Stimulated activated CD4-positive, alpha-beta T cell treated with anti-CD3 and anti-CD28 coated beads, Interleukin-12 subunit alpha, Interleukin-12 subunit beta, amount 100 ng/mL, for 48 hours (primary cell): ENCODE data around the gene SLC7A8.
A peak's percentile ranks its signal among the peaks of the same experiment; 100 is the strongest.

Experiments used
- DNase-seq, 3 donors: peaks; one replicate each; pipeline ENCODE4 v3.0.0-alpha.2; 2020; ENCODE audit warnings: low read depth in 2 of 3, low spot score in 1 of 3

SLC7A8 gene

GRCh38 chr14:23132970-23133369, 50.5 kb downstream of the SLC7A8 start:
- no peak for DNase-seq

DNA sequence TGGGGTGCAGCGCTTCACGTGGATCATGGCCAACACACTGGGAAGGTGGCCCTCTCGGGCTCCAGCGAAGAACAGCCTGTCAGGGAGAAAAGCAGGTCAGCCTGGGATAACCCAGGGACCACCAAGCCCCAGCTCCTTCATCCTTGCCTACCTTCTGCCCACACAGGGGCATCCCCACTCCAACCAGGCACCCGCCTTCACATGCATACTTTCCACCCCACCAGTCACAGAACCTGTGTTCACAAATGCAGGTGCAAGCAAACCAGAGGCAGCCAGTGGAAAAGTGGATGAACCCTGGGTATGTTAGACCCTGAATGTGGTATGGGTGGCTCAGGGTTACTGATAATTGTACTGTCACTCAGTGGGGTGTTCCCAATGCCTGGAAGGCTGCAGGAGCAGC, 52.0 kb downstream of the SLC7A8 start:
- no peak for DNase-seq

GRCh38 chr14:23130871-23131270, 52.6 kb downstream of the SLC7A8 start:
- DNase-seq: no peak

DNA sequence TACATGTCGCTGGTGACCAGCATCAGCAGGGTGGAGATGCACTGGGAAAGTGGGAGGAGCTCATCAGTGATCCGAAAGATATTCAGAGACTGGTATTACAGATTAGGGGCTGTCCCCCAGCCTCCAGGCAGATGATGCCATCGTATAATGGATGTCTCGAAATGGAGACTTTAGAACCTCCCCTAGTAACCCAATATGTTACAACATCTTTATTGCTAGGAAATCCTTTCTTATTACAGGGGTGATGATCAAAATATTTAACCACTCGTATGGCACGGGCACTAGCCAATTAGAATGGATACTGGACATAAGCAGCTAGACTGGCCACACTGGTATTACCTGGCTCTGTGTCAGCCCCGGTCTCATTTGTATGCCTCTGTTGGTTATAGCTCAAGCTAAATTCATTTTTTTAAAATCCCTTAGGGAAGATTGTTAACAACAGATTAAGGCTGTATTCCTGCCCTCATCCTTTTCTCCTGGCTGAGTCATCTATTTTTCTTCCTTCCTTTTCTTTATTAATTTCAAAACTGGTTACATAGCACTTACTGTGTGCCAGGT, 53.6 kb downstream of the SLC7A8 start:
- no peak for DNase-seq

- no peak for DNase-seq
Observed at GRCh38 chr14:23128969-23129758, 54.3 kb downstream of the SLC7A8 start.

DNA sequence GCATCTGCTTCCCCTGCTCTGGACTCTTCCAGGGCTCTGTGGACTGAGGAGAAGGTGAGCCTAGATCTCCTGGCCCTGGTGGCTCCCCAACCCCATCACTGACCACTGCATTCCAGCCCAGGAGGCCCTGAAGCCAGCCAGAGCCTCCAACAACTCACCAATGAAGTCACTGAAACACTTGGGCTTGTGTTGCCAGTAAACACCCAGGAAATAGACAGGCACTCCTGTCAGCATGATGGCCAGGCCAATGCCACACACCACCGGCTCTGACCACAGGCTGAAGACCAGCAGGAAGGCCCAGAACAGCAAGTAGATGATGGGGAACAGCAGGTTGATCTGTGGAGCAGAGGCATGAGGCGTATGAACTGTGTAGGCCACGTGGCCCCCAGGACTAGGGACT, 55.6 kb downstream of the SLC7A8 start:
- no peak for DNase-seq

GRCh38 chr14:23126548-23127278, 56.7 kb downstream of the SLC7A8 start:
- DNase-seq: no peak

DNA sequence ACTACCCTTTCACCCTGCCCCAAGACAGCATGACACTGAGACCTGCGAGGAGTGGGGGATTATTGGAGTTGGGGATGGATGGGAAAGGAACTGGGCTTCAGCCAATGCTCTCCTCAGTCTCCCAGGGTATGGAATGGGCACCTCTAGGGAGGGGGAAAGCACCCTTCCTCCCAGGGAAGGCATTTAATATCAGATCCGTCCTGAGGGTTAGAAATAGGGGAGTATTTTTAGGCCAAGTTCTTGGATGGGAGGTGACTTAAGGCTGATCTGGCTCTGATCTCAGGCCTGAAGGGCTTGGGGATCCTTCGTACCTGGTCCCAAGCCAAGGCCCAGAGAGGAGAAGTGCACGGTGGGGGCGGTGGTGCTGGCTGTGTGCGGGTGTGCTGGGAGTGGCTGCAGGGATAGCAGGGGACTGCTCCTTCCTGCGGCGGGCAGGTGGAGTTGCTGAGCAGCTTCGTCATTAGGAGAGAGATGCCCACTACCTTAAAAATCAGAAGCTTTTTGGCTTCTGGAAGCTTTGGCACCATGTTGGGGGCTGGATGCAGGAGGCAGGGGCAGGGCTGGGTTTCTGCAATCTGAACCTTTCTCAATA, 57.4 kb downstream of the SLC7A8 start:
- DNase-seq: no peak

DNA sequence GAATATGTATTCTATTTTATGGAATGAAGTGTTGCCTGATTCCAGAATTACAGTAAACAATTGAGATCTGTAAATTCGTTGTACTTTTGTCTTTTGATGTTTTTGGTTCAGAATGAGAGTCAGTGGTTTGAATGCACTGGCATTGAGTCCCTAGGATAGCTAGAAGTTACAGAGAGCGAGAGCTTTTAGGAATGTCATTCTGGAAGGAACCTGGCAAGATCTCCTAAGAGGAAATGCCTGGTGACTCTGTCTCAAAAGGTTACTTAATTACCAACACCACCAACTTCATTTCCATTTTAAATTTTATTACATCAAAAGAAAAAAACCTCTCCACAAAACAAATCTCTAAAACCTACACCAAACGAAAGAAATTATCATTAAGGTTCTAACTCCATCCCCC, 58.4 kb downstream of the SLC7A8 start:
- no peak for DNase-seq

DNA sequence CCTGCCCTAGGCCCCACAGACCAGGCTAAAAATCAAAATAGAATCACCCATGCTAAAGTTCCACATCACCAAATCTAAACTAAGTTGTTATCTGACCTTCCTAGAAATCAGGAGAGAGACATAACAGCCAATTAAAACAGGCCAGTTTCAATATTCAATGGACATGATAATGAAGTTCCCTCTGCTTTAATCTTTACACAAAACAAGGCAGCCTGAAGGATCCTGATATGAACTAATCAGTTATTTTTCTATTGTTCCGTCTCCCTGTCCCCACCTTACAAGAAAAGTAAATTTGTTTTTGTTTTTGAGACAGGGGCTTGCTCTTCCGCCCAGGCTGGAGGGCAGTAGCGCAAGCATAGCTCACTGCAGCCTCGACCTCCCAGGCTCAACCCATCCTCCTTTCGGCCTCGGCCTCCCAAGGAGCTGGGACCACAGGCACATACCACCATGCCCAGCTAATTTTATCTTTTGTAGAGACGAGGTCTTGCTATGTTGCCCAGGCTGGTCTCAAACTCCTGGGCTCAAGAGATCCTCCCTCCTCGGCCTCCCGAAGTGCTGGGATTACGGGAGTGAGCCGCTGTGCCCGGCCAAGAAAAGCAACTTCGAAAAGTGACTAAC, 59.0 kb downstream of the SLC7A8 start:
- DNase-seq: no peak

GRCh38 chr14:23123419-23123818, 60.0 kb downstream of the SLC7A8 start:
- DNase-seq: no peak

- no peak for DNase-seq
Observed at GRCh38 chr14:23122086-23122485, 61.4 kb downstream of the SLC7A8 start.

- no peak for DNase-seq
Observed at GRCh38 chr14:23121361-23121771, 62.1 kb downstream of the SLC7A8 start.

DNA sequence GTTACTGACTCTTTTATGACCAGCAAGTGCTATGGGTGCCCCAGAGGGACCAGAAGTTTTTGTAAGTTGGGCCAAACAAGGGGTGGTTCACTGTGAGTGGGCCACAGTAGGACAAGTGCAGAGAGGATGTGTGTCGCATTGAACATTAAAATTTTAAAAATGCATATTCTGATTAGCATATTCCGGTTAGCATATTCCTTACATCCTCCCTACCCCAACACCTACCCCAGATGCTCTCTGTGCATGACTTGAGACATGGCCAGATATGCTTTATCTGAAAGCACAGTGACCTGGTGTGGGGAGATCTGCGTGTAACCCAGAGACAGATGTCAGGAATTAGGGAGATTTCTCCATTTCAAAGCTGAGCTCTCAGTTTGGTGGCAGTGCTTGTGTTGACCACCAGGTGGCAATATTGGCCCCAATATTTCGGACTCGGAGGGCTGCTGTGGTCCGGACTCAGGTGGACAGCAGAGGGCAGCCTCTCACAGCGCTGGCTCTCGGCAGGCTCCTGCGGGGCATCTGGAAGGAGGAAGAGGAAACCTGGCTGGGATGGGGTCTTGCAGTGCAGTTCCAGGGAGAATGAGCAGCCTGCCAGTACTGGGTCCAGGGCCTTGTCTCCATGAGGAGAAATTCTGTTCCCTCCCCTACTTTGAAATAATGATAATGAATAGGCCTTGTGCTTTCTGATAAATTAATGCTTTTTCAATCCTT, 62.8 kb downstream of the SLC7A8 start:
- peak; percentile 75 to 92 (median 75) for DNase-seq

DNA sequence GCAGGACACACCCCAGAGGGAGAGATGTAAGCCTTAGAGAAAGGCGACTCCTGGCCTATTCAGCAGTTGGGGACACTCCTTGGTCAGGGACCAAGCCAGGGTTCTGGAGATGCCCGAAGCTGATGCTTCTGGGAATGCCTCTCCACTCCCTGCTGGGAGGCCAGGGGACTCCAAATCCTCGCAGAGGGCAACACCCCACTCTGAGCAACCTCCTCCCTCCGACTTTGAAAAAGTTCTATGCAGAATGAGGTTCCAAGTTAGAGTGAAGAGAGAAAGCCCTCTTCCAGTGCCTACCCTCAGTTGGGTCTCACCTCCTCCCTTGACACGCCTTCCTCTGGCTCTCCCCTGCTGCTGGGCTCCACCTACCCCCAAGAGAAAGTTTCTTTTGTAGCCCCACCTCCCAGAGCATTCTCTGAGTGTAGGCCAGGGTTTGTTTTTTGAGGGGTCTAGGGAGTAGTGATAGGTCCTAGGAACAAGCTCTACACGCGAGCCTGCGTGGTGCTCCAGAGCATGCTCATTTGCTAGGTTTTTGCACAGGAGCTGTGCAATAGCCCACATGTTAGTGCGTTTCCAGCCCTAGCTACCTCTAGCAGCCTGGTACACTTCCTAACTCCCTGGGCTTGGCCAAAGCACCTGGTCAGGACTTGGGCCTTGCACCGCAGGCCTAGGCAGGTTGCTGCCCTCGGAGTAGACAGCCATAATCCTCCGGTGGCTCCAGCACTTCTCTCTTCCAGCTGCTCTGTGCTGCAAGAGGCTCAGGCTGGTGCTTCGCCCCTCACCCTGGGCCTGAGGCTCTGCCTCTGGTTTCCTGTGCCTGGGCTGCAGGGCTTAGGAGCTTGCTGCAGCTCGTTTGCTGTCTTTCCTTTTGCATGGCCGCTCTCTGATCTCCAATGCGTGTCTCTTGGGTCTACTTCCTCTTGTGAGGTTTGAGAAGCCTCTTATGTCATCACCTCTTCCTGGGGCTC, 63.8 kb downstream of the SLC7A8 start:
- DNase-seq: peak in 1 of 3 donors; percentile 14

DNA sequence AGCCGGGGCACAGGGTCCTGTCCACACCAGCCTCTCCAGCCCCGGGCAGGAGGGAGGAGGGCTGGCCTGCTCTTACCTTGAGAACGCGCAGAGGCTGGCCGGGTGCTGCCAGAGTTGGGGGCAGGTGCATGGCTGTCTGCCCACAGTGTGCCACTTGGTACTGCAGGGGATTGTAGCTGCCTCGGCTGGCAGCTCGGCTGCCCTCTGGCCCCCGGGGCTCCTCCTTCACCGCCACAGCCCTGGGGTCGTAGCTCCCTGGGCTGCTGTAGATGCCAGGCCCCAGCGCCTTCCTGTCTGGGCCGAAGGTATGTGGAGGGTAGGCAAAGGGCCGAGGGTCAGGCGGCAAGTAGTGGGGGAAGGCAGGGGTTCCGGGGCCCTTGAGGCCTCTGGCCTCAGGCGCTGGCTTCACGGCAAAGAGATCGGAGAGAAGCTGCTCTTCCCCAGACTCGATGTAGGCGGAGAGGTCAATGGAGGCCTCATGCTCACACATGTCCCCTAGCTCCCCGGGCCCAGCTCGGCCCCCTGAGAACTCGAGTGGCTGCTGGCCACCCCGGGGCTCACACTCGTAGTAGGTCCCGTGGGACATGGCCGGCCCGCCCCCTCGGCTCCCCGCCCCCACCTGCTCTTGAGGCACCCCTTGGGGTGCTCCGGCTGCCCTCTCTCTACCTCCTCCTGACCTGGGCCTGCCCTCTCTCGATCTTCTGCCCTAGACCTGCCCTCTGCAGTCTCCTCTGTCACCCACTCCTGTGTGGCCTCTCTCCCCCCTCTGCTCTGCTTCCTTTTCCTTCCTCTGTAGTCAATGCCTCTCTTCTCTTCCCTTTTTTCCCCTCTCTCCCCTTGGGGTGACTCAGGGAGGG, 64.7 kb downstream of the SLC7A8 start, which contains the start of gene CEBPE:
CEBPE (minus strand) TSS at position 750 of the 857 bp plus-strand sequence; CDS start at position 586, 164 bp downstream.
- no peak for DNase-seq

GRCh38 chr14:23117371-23118020, 66.0 kb downstream of the SLC7A8 start:
- DNase-seq: no peak

DNA sequence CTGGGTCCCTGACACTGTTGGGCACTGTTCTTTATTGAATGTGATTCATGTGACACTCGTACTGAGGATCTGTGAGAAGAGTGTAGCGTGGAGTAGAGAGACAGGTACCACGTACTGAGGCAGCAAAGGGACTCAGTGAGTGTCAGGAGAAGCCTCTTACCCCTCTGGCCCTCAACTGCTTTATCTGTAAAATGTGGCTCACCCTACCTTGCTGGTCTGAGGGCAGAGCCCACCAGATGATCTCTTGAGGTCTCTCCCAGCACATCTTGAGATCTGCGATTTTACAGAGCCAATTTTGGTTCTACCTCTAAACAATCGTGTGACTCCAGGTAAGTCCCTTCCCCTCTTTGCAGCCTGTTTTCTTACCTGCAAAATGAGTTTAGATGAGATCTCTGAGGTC, 67.5 kb downstream of the SLC7A8 start:
- no peak for DNase-seq
